ENCODE results near the gene EPB41L5.

EPB41L5 gene

DNA sequence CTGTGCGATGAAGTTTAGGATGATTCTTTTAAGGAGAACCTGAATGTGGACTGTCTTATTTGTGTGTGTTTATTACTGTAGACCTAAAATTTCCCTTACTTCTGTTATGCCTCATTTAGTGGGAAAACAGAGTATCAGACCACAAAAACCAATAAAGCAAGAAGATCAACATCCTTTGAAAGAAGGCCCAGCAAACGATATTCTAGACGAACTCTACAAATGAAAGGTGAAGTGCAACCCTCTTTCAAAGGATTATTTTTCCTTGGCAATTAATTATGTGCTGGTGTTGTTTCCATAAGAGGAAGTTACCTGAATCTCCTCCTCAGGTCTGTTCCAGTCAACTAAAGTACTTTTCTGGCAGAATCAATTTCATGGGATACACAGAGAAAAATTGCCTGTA is 78.6 kb downstream of the EPB41L5 start:
- TF ChIP-seq, protein P1, sequence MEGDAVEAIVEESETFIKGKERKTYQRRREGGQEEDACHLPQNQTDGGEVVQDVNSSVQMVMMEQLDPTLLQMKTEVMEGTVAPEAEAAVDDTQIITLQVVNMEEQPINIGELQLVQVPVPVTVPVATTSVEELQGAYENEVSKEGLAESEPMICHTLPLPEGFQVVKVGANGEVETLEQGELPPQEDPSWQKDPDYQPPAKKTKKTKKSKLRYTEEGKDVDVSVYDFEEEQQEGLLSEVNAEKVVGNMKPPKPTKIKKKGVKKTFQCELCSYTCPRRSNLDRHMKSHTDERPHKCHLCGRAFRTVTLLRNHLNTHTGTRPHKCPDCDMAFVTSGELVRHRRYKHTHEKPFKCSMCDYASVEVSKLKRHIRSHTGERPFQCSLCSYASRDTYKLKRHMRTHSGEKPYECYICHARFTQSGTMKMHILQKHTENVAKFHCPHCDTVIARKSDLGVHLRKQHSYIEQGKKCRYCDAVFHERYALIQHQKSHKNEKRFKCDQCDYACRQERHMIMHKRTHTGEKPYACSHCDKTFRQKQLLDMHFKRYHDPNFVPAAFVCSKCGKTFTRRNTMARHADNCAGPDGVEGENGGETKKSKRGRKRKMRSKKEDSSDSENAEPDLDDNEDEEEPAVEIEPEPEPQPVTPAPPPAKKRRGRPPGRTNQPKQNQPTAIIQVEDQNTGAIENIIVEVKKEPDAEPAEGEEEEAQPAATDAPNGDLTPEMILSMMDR (IDR thresholded peaks at IDR 0.05; ENCODE audit: control insufficient read depth, insufficient read depth, low read depth, low read length, missing control alignments), result no peak
- H3K4me3 ChIP-seq (ENCODE audit: control insufficient read depth, low read depth, low read length), result no peak overlapping the region
- DNase-seq (ENCODE audit: low read depth), result no peak

DNA sequence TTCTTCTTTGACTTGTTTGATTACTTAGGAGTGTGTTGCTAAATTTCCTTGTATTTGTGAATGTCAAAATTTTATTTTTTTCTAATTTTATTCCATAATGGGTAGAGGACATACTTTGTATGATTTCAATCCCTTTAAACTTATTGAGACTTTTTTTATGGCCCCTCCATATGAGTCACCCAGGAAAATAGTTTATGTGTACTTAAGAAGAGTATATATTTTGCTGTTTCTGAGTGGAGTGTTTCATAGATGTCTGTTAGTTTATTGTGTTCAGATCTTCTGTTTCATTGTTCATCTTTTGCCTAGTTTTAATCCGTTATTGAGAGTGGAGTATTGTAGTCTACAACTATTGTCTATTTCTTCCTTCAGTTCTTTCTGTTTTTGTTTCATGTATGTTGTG is 81.9 kb downstream of the EPB41L5 start:
- no peak overlapping the region for H3K4me3 ChIP-seq (ENCODE audit: control insufficient read depth, low read depth, low read length)
- TF ChIP-seq, protein P1 (IDR thresholded peaks at IDR 0.05; ENCODE audit: control insufficient read depth, insufficient read depth, low read depth, low read length, missing control alignments), result no peak
- no peak for DNase-seq (ENCODE audit: low read depth)

DNA sequence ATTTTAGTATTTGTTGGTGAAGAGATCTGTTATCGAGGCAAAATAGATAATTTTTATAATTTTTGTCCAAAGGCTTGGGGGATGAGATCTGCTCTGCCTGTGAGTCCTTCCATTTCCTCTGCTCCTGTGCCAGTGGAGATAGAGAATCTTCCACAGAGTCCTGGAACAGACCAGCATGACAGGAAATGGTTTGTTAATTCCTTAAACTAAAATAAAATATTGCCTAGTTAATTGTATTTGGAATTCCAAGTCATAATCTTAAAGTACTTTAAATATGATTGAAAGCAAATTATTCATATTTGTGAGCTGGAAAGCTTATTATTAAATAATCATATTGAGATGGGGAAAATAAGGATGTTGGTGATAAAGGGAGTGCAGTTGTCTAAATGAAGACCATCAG is 87.8 kb downstream of the EPB41L5 start:
- H3K4me3 ChIP-seq (ENCODE audit: control insufficient read depth, low read depth, low read length), result no peak overlapping the region
- TF ChIP-seq, protein P1 (IDR thresholded peaks at IDR 0.05; ENCODE audit: control insufficient read depth, insufficient read depth, low read depth, low read length, missing control alignments), result no peak
- DNase-seq (ENCODE audit: low read depth), result no peak

DNA sequence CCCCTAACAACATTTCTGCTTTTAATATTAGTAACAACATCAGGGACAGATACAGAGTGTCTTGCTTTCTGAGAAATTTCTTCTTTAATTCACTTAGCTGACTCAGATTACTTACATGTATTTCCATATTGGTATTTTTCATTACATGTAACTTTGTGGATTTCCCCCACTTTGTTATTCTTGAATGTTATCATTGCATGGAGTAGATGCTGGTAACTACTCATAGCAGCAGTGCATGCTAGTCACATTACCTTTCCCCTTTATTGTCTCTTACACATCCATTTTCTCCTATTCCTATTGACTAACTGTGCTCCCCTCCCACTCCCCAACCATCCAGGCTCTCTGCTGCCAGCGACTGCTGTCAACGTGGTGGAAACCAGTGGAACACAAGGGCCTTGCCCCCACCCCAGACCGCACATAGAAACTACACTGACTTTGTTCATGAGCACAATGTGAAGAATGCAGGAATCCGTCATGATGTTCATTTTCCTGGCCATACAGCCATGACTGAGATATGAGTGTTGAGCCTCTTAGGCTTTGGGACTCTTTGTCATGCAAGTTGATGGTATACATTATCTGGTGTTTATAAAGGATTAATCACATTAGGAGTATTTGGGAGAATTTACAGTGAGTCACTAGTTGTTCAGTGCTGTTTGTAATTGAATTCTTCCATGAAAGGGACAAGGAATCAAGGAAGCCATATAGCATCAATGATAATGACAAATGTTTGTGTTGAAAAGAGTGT is 91.0 kb downstream of the EPB41L5 start:
- peak; percentile 28 for DNase-seq (ENCODE audit: low read depth)
- no peak overlapping the region for H3K4me3 ChIP-seq (ENCODE audit: control insufficient read depth, low read depth, low read length)
- TF ChIP-seq, protein P1 (IDR thresholded peaks at IDR 0.05; ENCODE audit: control insufficient read depth, insufficient read depth, low read depth, low read length, missing control alignments), result no peak

DNA sequence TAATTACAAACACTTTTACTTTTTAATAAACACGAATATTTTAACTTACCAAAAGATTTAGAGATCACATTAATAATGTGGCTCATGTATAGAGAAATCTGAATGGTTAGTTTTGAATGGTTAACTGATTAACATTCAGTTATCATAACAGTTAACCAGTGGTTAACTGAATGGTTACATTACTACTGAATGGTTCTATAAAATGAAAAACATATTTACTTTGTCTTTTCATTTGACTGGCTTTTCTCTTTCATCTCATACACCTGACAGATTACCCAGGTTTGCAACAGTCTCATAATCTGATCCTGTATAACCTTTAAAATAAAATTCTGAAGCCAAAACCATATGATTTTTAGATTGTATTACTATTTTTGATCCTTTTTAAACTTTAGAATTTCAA is 91.9 kb downstream of the EPB41L5 start:
- TF ChIP-seq, protein P1 (IDR thresholded peaks at IDR 0.05; ENCODE audit: control insufficient read depth, insufficient read depth, low read depth, low read length, missing control alignments), result no peak
- no peak for DNase-seq (ENCODE audit: low read depth)

DNA sequence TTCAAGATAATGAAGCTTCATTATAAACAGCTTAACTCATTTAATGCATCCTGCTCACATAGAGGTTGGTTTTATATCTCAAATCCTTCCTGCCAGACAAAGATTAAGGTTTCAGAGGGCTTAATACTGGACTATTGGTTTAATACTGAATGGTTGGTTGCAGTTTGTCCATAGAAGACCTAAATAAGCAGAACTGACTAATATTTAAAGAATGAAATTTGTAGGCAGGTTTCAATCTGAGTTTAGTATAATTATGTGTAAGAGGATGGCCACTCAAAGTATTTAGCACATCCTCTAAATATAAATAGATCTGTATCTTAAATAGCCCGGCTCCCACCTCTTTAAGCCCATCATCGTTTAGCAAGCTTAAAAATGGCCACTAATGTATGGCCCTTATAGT is 92.5 kb downstream of the EPB41L5 start:
- DNase-seq (ENCODE audit: low read depth), result no peak
- TF ChIP-seq, protein P1 (IDR thresholded peaks at IDR 0.05; ENCODE audit: control insufficient read depth, insufficient read depth, low read depth, low read length, missing control alignments), result no peak
- no peak overlapping the region for H3K4me3 ChIP-seq (ENCODE audit: control insufficient read depth, low read depth, low read length)

More for the DNA sequence above, 91.9 kb downstream of the EPB41L5 start:
- H3K4me3 ChIP-seq (ENCODE audit: control insufficient read depth, low read depth, low read length), result no peak overlapping the region
